Measurements from ENCODE around the gene MFGE8.
A peak's percentile ranks its signal among the peaks of the same experiment; 100 is the strongest.

The MFGE8 gene

DNA sequence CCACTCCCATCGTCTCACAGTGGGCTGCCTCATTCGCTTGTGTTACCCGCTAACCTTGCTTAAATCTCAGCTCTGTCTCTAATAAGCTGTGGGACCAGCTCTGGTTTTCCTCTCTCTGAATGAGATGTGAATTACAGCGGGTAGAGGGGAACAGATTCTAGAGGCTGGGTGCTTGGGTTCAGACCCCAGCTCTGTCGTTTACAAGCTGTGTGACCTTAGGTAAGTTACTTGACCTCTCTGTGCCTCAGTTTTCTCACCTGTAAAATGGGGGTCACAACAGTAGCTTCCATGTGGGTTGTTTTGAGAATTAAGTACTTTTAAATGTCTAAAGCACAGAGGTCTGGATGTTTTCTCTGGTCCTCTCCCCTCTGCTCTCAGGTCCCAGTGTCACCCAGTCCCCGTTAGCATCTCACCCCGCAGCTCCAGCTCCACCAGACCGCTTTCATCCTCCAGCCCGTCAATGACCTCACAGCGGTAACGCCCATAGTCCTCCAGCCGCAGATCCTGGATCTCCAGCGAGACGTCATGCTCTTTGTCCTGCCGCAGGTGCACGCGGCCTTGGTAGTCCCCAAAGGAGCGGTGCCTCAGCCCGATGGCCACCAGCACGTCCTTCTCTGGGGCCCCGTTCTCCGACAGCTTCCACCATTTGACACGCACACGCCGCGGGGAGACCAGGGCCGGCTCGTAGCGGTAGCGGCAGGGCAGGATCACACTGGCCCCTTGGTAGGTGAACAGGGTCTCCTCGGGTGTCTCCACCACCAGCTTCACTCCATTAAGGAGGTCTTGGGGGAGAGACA is 32.0 kb downstream of the MFGE8 start:
- H3K9me3 Mint-ChIP-seq, result no peaks in the 10 kb centered on the region
- peaks cover 18 to 23% of the 10 kb centered on the region in 2 donors for H3K36me3 Mint-ChIP-seq
- H3K4me3 Mint-ChIP-seq, result no peak overlapping the region
- no peaks in the 10 kb centered on the region for H3K4me1 Mint-ChIP-seq
- DNase-seq (no peak), ATAC-seq (replicated peaks) (no peak)
- no peak overlapping the region for H3K27ac Mint-ChIP-seq
- H3K27me3 Mint-ChIP-seq, result no peaks in the 10 kb centered on the region

DNA sequence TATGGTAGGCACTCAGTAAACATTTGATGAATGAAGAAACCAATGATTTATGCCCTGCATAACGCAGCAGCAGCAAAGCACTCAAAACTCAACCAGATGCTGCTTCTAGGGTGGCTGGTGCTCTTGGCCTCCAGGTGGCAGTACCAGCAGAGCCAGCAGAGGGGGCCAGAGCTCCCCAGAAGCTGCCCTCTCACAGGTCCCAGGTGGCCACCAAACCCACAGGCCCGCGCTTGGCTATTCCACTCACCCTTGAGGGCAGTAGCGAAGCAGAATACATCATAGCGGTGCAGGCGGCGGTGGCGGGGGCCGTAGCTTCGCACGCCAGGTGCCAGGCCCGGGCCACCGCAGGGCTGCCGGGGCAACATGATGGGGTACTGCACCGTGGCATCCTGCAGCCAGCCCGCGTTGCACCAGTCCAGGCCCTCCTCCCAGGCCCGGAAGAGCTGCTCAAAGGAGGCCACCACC is 34.4 kb downstream of the MFGE8 start:
- H3K27ac Mint-ChIP-seq, result no peak overlapping the region
- DNase-seq, result no peak
- H3K27me3 Mint-ChIP-seq, result no peaks in the 10 kb centered on the region

DNA sequence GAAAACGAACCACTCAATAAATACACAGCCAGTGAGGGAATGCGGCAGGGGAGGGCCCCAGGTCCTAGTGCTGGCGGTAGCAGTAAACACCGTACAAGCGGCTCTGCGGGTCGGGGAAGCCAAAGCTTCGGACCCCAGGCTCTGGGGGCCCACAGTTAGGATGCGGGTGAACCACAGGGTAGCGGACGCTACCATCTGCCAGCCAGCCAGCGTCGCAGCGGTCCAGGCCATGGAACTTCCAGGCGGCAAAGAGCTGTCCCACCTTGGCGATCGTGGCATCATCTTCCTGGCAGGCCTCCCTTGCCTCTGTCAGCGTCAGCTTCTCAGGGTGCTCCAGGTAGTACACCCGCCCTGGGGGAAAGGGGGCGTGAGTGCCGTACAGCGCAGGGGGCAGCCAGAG is 35.3 kb downstream of the MFGE8 start:
- Mint-ChIP-seq H3K9me3 (no peaks in the 10 kb centered on the region), H3K36me3 (peaks cover 10% of the 10 kb centered on the region in 2 donors), H3K4me3 (no peak overlapping the region), H3K4me1 (no peaks in the 10 kb centered on the region), H3K27ac (no peak overlapping the region), H3K27me3 (peaks cover 0 to under 1% of the 10 kb centered on the region in 2 donors)
- DNase-seq, result no peak
- ATAC-seq (replicated peaks), result no peak

More for the DNA sequence above, 34.4 kb downstream of the MFGE8 start:
- Mint-ChIP-seq H3K4me1 (no peaks in the 10 kb centered on the region), H3K36me3 (peaks cover 12 to 16% of the 10 kb centered on the region in 2 donors), H3K9me3 (no peaks in the 10 kb centered on the region), H3K4me3 (no peak overlapping the region)
- peak; percentile 78 to 92 for ATAC-seq (replicated peaks)

DNA sequence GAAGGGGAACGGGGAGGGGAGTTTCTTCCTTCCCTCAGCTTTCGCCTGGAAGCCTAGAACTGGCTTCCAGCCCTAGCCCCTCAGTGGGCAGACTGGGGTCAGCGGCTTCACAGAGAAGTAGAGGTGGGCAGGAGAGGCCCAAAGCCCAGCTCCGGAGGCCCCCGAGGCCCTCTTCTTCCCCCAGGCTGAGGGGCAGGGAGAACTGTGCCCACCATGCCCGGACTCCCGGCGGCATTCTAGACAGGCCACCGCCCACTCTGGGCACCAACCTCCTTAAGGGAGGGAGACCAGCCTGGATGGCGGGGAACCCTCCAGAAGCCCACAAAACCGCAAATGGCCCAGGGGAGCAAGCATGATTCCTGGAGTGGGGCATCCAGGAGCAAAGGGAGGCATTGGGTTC is 35.8 kb downstream of the MFGE8 start:
- Mint-ChIP-seq H3K36me3 (peaks cover 10% of the 10 kb centered on the region in 2 donors), H3K4me1 (no peaks in the 10 kb centered on the region), H3K27me3 (peaks cover 0 to 5% of the 10 kb centered on the region in 2 donors)

DNA sequence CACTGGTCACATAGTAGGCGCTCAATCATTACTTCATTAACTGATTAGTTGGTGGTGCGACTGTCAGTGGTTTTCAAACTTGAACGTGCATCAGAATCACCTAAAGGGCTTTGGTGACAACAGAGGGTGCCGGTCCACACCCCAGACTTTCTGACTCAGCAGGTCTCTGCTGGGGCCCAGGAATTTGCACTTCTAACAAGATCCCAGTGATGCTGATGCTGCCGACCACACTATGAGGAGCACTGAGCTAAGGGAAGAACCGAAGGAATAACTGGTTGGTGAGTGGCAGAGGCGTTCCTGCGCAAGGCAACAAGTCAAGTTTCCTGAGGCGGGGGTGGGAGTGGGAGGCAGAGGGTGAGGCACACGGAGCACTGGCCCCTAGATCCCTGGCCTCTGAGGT is 36.6 kb downstream of the MFGE8 start:
- H3K4me3 Mint-ChIP-seq, result no peak overlapping the region
- no peak for DNase-seq
- peaks cover 5 to 7% of the 10 kb centered on the region in 2 donors for H3K36me3 Mint-ChIP-seq
- no peaks in the 10 kb centered on the region for H3K4me1 Mint-ChIP-seq
- H3K27ac Mint-ChIP-seq, result no peak overlapping the region
- ATAC-seq (replicated peaks), result no peak
- H3K27me3 Mint-ChIP-seq, result peaks cover 5 to 6% of the 10 kb centered on the region in 2 donors
- no peaks in the 10 kb centered on the region for H3K9me3 Mint-ChIP-seq

More for the DNA sequence above, 35.8 kb downstream of the MFGE8 start:
- H3K4me3 Mint-ChIP-seq, result no peak overlapping the region
- DNase-seq, result no peak
- no peak overlapping the region for H3K27ac Mint-ChIP-seq
- ATAC-seq (replicated peaks), result no peak
- no peaks in the 10 kb centered on the region for H3K9me3 Mint-ChIP-seq

DNA sequence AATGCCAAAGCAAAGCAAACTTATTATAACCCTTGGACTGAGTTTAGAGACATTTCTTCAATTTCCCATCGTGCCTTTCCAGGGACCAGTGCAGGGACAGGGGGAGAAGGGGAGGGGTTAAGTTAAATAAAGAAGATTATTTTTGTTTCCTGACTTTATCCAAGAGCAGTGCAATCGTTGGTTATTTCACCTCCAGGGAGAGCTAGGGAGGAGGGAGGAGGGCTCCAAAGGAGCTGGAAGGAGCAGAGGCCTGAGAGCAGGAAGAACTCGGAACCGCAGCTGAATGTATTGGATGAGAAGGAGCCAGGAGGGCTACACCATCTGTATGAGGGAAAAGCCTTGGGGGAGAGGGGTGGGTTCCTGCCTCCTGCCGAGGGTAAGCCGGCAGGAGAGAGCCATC is 38.5 kb downstream of the MFGE8 start:
- no peak overlapping the region for H3K27ac Mint-ChIP-seq
- no peak overlapping the region for H3K4me3 Mint-ChIP-seq
- H3K4me1 Mint-ChIP-seq, result no peaks in the 10 kb centered on the region
- peaks cover 0 to 3% of the 10 kb centered on the region in 2 donors for H3K36me3 Mint-ChIP-seq
- no peaks in the 10 kb centered on the region for H3K9me3 Mint-ChIP-seq
- peaks cover 12 to 22% of the 10 kb centered on the region in 2 donors for H3K27me3 Mint-ChIP-seq
- ATAC-seq (replicated peaks), result no peak
- DNase-seq, result no peak

DNA sequence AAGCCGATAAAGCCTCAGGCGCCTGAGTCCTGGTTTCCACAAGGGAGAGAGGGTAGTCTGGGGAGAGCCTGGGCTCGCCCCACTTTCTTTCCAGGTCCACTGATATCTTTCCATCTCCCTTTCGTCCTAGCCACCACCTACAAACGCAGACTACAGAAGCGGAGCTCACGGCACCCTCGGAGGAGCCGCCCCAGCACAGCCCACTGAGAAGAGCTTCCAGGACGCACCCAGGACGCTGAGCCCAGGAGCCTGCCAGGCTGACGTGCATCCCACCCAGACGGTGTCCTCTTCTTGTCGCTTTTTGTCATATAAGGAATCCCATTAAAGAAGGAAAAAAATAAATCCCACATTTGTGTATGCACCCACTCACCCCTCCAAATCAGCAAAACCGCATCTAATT is 38.9 kb downstream of the MFGE8 start:
- no peak overlapping the region for H3K27ac Mint-ChIP-seq
- H3K27me3 Mint-ChIP-seq, result peaks cover 12 to 24% of the 10 kb centered on the region in 2 donors

DNA sequence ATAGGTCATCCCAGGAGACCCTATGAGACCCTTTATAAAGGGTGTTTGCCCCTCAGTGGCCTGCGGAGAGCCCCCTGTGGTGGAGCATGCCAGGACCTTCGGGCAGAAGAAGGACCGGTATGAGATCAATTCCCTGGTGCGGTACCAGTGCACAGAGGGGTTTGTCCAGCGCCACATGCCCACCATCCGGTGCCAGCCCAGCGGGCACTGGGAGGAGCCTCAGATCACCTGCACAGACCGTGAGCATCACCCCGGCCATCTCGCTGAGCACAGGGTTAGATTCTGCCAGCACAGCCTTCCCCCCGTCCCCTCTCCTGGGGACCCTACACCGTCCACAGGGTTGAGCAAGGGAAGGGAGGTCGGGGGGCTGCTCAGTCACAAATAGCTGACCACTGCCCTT is 39.4 kb downstream of the MFGE8 start:
- H3K4me1 Mint-ChIP-seq, result no peaks in the 10 kb centered on the region
- no peaks in the 10 kb centered on the region for H3K9me3 Mint-ChIP-seq
- H3K36me3 Mint-ChIP-seq, result peaks cover 0 to 3% of the 10 kb centered on the region in 2 donors
- H3K27ac Mint-ChIP-seq, result no peak overlapping the region
- H3K4me3 Mint-ChIP-seq, result no peak overlapping the region
- H3K27me3 Mint-ChIP-seq, result peaks cover 12 to 24% of the 10 kb centered on the region in 2 donors
- ATAC-seq (replicated peaks), result no peak
- DNase-seq, result no peak

More for the DNA sequence above, 38.9 kb downstream of the MFGE8 start:
- peaks cover 0 to 3% of the 10 kb centered on the region in 2 donors for H3K36me3 Mint-ChIP-seq
- no peak overlapping the region for H3K4me3 Mint-ChIP-seq
- no peaks in the 10 kb centered on the region for H3K4me1 Mint-ChIP-seq
- no peaks in the 10 kb centered on the region for H3K9me3 Mint-ChIP-seq
- ATAC-seq (replicated peaks) (no peak), DNase-seq (no peak)

DNA sequence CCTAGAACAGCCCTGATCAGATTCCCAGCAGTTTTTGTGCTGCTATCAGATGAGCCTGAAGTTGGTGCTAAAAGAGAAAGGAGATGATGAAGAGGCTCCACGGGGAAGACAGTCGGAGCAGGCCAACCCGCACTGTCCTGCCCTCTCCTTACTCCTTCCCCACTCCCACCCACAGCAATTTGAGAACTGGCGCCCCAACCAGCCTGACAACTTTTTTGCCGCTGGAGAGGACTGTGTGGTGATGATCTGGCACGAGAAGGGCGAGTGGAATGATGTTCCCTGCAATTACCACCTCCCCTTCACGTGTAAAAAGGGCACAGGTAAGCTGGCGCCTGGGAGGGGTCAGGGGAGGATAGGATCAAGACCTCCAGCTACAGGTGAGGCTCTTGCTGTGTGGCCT is 40.5 kb downstream of the MFGE8 start:
- no peak overlapping the region for H3K4me3 Mint-ChIP-seq
- H3K27me3 Mint-ChIP-seq, result peaks cover 12 to 25% of the 10 kb centered on the region in 2 donors
- no peak overlapping the region for H3K27ac Mint-ChIP-seq
- DNase-seq (no peak), ATAC-seq (replicated peaks) (no peak)
- peaks cover 0 to 3% of the 10 kb centered on the region in 2 donors for H3K36me3 Mint-ChIP-seq
- no peaks in the 10 kb centered on the region for H3K4me1 Mint-ChIP-seq
- H3K9me3 Mint-ChIP-seq, result no peaks in the 10 kb centered on the region

DNA sequence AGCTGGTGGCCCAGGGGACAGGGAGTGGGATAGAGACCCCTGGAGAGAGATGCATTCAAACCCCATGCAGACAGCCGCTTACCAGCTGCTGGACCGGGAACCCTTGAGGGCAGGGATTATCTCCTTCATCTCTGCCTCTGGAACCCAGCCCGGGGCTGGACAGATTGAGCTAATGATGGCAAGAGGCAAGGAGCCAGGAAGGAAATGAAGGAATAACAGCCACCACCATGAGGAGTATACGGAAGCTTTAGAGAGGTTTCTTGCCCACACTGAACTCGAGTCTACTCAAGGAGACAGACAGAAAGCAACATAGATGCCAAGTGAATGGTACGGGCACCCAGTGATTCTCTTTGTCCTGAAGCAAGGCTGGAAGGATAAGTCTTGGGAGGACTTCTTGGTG is 41.1 kb downstream of the MFGE8 start:
- Mint-ChIP-seq H3K27ac (no peak overlapping the region), H3K4me3 (no peak overlapping the region), H3K4me1 (no peaks in the 10 kb centered on the region), H3K9me3 (no peaks in the 10 kb centered on the region), H3K27me3 (peaks cover 12 to 31% of the 10 kb centered on the region in 2 donors), H3K36me3 (peaks cover 0 to 3% of the 10 kb centered on the region in 2 donors)
- DNase-seq, result no peak
- no peak for ATAC-seq (replicated peaks)

DNA sequence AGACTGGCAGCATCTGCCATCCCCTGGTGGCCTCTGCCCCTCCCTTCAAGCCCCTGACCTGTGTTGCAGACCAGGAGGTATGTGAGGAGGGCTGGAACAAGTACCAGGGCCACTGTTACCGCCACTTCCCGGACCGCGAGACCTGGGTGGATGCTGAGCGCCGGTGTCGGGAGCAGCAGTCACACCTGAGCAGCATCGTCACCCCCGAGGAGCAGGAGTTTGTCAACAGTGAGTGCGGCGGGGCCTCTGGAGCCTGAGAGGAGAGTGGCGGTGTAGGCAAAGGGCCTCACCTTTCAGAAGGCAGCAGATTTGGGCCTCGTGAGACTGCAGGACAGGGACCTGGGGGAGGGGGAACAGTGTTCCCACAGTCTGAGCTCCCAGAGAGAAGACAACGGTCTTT is 41.9 kb downstream of the MFGE8 start:
- Mint-ChIP-seq H3K9me3 (no peaks in the 10 kb centered on the region), H3K4me3 (no peak overlapping the region), H3K27ac (no peak overlapping the region), H3K4me1 (no peaks in the 10 kb centered on the region), H3K36me3 (no peaks in the 10 kb centered on the region), H3K27me3 (peaks cover 12 to 35% of the 10 kb centered on the region in 2 donors)
- no peak for DNase-seq
- no peak for ATAC-seq (replicated peaks)

DNA sequence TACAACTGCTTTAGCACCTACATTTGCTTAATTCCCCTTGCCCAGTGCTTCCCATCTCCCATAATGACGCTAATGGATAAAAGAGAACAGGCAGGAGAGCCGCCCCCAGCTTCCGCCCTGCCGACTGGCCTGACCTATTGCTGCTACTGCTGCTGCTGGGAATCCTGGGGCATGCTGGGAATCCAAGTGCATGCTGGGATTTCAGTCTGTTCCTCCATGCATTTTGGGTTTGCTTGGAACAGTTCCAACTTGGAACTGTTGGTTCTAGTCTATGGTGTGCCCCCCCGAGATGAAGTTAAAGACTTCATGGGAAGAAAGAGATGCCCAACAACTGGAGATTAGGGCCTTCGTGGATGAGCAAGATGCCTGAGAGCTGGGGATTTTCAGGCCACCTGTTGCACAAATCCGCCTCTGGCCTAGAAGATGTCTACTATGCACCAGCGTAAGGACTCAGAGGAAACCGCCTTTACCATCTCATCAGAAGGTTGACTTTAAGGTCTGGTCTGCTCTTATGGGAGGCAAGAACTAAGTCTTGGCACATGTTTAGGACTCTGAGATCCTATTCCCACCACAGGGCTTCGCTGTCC is 46.8 kb downstream of the MFGE8 start:
- DNase-seq (no peak), ATAC-seq (replicated peaks) (no peak)
- no peaks in the 10 kb centered on the region for H3K36me3 Mint-ChIP-seq
- H3K4me3 Mint-ChIP-seq, result no peak overlapping the region
- no peak overlapping the region for H3K27ac Mint-ChIP-seq
- H3K4me1 Mint-ChIP-seq, result no peaks in the 10 kb centered on the region
- H3K27me3 Mint-ChIP-seq, result peaks cover 6 to 35% of the 10 kb centered on the region in 2 donors
- no peaks in the 10 kb centered on the region for H3K9me3 Mint-ChIP-seq

DNA sequence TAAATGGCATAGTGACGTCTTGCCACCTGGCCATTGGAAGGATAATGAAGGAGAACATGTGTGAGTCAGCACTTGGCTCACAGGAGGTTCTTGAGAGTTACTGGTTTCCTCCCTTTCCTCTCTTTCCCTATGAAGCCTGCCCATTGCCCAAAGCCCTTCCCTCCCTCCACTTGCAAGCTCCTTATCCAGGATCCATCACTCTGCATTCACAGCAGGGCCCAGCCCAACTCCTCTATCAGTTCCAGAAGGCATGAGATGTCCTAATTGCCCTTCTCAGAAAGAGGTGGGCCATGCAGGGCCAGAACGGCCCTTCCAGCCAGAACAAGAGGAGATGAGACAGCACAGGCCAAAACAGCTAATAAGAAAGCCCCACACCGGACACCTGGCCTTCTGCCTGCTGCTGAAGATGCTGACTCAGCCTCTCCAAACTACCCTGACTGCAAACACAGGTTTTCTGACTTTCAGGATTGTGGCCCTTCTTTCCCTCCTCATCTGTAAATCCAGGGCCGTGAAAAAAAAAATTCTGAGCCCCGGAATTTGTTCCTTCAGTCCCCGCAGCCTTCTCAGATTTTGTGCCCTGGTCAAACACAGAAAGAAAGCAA is 47.6 kb downstream of the MFGE8 start:
- Mint-ChIP-seq H3K27ac (peak overlapping the region; percentile 40), H3K36me3 (no peaks in the 10 kb centered on the region), H3K4me1 (no peaks in the 10 kb centered on the region), H3K9me3 (no peaks in the 10 kb centered on the region), H3K4me3 (no peak overlapping the region), H3K27me3 (peaks cover 0 to 34% of the 10 kb centered on the region in 2 donors)
- DNase-seq (no peak), ATAC-seq (replicated peaks) (no peak)

DNA sequence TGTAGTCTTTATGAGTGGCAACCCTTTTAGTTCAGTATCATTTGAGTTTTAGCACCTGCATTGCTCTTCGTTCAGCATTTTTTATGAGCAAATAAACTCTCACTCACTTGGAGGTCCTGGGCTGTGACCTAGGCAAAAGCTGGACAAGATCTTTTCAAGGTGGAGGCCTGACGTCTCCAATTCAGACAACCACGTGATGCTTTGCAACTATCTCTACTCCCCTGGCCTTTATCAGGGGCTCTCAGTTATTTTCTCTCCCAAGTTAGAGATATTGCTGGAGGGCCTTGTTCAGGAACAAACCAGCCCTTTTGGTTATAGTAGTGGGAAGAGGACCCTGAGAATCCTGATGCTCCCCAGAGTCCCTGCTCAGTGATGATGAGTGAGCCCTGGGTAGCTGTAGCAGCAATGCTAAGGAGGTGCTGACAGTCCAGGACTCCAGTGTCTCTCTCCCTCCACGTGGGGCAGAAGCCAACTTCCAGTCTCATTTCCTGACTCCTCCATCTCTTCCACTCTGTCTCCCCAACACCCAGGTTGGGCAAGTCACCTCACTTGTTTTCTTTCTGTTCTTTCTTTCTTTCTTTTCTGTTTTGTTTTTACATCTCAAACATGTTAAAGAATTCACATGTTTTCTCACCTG is 48.2 kb downstream of the MFGE8 start:
- no peak overlapping the region for H3K27ac Mint-ChIP-seq
- no peak for ATAC-seq (replicated peaks)

More for the DNA sequence above, 48.2 kb downstream of the MFGE8 start:
- no peaks in the 10 kb centered on the region for H3K36me3 Mint-ChIP-seq
- H3K4me1 Mint-ChIP-seq, result no peaks in the 10 kb centered on the region
- H3K27me3 Mint-ChIP-seq, result peaks cover 0 to 28% of the 10 kb centered on the region in 2 donors
- DNase-seq, result no peak
- H3K9me3 Mint-ChIP-seq, result no peaks in the 10 kb centered on the region
- no peak overlapping the region for H3K4me3 Mint-ChIP-seq
